Psoas muscle (tissue), 8 donors: Measurements from ENCODE around the gene TRIM66. TPM values are rescaled to one million over a fixed set of nuclear protein-coding genes. Genes with fewer than 3 reads are reported as not detected.
A peak's percentile ranks its signal among the peaks of the same experiment; 100 is the strongest.

ENCODE experiments used
- ATAC-seq, 4 donors: fragments of 200-7000 bp; cut with Tn5 transposase; one replicate each; pipeline ENCODE4 v1.9.1; 2020; ENCODE audit warnings: moderate library complexity in 3 of 4, mild to moderate bottlenecking in 2 of 4
- DNase-seq, 2 donors: peaks; one replicate each; pipeline ENCODE4 v3.0.0-alpha.2; 2020
- H3K27ac ChIP-seq: fragments of 200-600 bp; one replicate; pipeline ENCODE4 v1.8.0; 2022
- H3K27me3 ChIP-seq, 3 donors: fragments of 200-600 bp in 1 of 3; one replicate each; pipeline versions ENCODE4 v1.6.1 to v1.8.0; 2013 to 2022; ENCODE audit warnings: low read length in 2 of 3, mild to moderate bottlenecking in 2 of 3, moderate library complexity in 1 of 3; ENCODE audit not compliant: insufficient read depth in 3 of 3
- H3K36me3 ChIP-seq, 2 donors: fragments of 200-600 bp in 1 of 2; one replicate each; pipeline versions ENCODE4 v1.6.1 to v1.8.0; 2013 to 2022; ENCODE audit warnings: low read depth in 1 of 2, mild to moderate bottlenecking in 1 of 2, moderate library complexity in 1 of 2; ENCODE audit not compliant: insufficient read depth in 1 of 2
- H3K4me1 ChIP-seq: fragments of 200-600 bp; one replicate; pipeline ENCODE4 v1.8.0; 2022
- H3K4me3 ChIP-seq: fragments of 200-600 bp; one replicate; pipeline ENCODE4 v1.8.0; 2022; ENCODE audit warnings: mild to moderate bottlenecking
- H3K9me3 ChIP-seq: fragments of 200-600 bp; one replicate; pipeline ENCODE4 v1.8.0; 2022
- CTCF ChIP-seq: fragments of 200-600 bp; IDR thresholded peaks from one replicate; pipeline ENCODE4 v1.8.0; 2022; ENCODE audit warnings: antibody characterized with exemption
- WGBS, 3 donors: extraction: QIAGEN DNeasy Blood & Tissue Kit; methylation state at CpG; one replicate each; pipeline versions ENCODE4 v1.1.6 to v1.1.7; 2013; 5-methylcytosine and 5-hydroxymethylcytosine counted together
- intact Hi-C, 2 donors: fragments of 100-400 bp; cut with DNase I; formaldehyde crosslinking; loops; one replicate each; pipeline versions ENCODE4 v1.11.0 to v1.14.2; 2022
- polyA plus RNA-seq, 3 donors: library from polyadenylated mRNA; stranded (reverse); fragments of 200-250 nt; gene quantifications; one replicate each; pipeline ENCODE4 v1.2.3, GENCODE V29; 2013
- total RNA-seq, 4 donors: library from RNA; stranded (reverse); fragmentation: NEBNext Ultra II Directional in 2 of 4; extraction: Animal tissue kit (Norgen Biotek cat#: 25700) in 2 of 4; gene quantifications; one replicate each; pipeline versions ENCODE4 v1.2.1 to v1.2.4, GENCODE V29; 2021 to 2023
- donor health status: healthy with polysubstance abuse.
- donor health status: DM: no; HTN: no; CAD: no; lungs with moderate emphysema.
- donor health status: Bipolar disorder and iron deficiency.
- donor health status: healthy.
- donor health status: DM: yes; HTN: yes; CAD: no.
- donor health status: DM: no; HTN: no; CAD: no.
- donor health status: DM: no; HTN: no; CAD: no.
- donor health status: DM: yes; HTN: yes; CAD: no.

The TRIM66 gene
- total and polyA plus RNA-seq, 7 donors = 0.46 to 3.9 (median 2.0) TPM

GRCh38 chr11:8720868-8721608, 38.6 kb upstream of the TRIM66 start:
- Histone ChIP-seq H3K4me1 (peaks cover 45% of the 10 kb centered on the region), H3K4me3 (no peak overlapping the region), H3K27ac (peak overlapping the region; percentile 74), H3K9me3 (no peaks in the 10 kb centered on the region), H3K36me3 (peaks cover 0 to 14% of the 10 kb centered on the region in 2 donors), H3K27me3 (no peaks in the 10 kb centered on the region)
- 48 to 66% (median 62%) methylated on average over 4 to 5 of the region's 5 CpGs for WGBS, 3 donors
- DNase-seq (no peak), ATAC-seq (no peak)
- intact Hi-C loops = no loop called here
- no peak for TF ChIP-seq CTCF

GRCh38 chr11:8720352-8720751, 37.9 kb upstream of the TRIM66 start:
- no peak for ATAC-seq
- Histone ChIP-seq H3K27ac (peak overlapping the region; percentile 74), H3K27me3 (no peaks in the 10 kb centered on the region), H3K36me3 (peaks cover 0 to 8% of the 10 kb centered on the region in 2 donors), H3K4me3 (no peak overlapping the region), H3K9me3 (no peaks in the 10 kb centered on the region), H3K4me1 (peaks cover 52% of the 10 kb centered on the region)
- TF ChIP-seq CTCF = no peak
- intact Hi-C loops = no loop called here
- no peak for DNase-seq
- 66 to 68% (median 68%) methylated on average over 3 of the region's 3 CpGs for WGBS, 3 donors

- intact Hi-C loops = loop anchor here (5.0 to 10.0 kb wide), 2 partner anchors 43 to 85 kb away; no protein-coding TSS in a partner anchor
- no peak for TF ChIP-seq CTCF
- WGBS, 3 donors = 26 to 46% (median 34%) methylated on average over 3 of the region's 3 CpGs
- H3K27ac ChIP-seq = peak overlapping the region; percentile 74
- no peak overlapping the region for H3K4me3 ChIP-seq
- DNase-seq (no peak), ATAC-seq (peak in 2 of 4 donors; percentile 7 to 9)
- H3K4me1 ChIP-seq = peaks cover 58% of the 10 kb centered on the region
- no peaks in the 10 kb centered on the region for H3K27me3 ChIP-seq
- H3K36me3 ChIP-seq = peaks cover 0 to 2% of the 10 kb centered on the region in 2 donors
- no peaks in the 10 kb centered on the region for H3K9me3 ChIP-seq
Observed at GRCh38 chr11:8719721-8720120, 37.3 kb upstream of the TRIM66 start.

GRCh38 chr11:8719211-8719649, 36.8 kb upstream of the TRIM66 start:
- Histone ChIP-seq H3K36me3 (peaks cover 0 to 3% of the 10 kb centered on the region in 2 donors), H3K4me1 (peaks cover 62% of the 10 kb centered on the region), H3K27ac (peak overlapping the region; percentile 74), H3K4me3 (no peak overlapping the region), H3K9me3 (no peaks in the 10 kb centered on the region), H3K27me3 (no peaks in the 10 kb centered on the region)
- peak; percentile 79 to 88 (median 84) for ATAC-seq
- peak; percentile 70 to 81 for DNase-seq
- intact Hi-C loops = loop anchor here (5.0 to 10.0 kb wide), 2 partner anchors 43 to 86 kb away; no protein-coding TSS in a partner anchor
- no peak for TF ChIP-seq CTCF
- 6 to 18% (median 9%) methylated on average over 4 of the region's 4 CpGs for WGBS, 3 donors
